NCI-H2196 treated with DMSO at 0.1 percent for 48 hours (cell line): ENCODE data around the gene DMRTC1.
"Not testable (repeated sequence)": the region's sequence is repeated elsewhere in the genome, so short reads cannot be mapped to it uniquely, and the experiment has no call there.

ENCODE experiments used
- DNase-seq: peaks from one replicate; lab custom pipeline; 2025; ENCODE audit not compliant: unreplicated experiment; lab: John Stamatoyannopoulos, UW

The DMRTC1 gene, protein sequence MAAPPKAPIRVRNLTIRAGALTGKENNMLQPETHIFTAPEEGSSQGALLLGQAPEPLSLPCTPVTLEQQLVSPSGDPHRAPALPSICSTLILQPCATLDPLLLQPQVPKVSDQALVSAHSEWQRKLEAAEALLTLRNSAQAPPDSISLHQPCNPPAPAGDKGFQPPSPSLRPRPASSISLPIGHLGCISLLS

GRCh38 chrX:72943819-72944169 is at the start of gene DMRTC1:
Gene DMRTC1 (minus strand): TSS chrX:72943837. CDS start chrX:72875694, 68,143 bp downstream.
- DNase-seq, result not testable (repeated sequence)

DNA sequence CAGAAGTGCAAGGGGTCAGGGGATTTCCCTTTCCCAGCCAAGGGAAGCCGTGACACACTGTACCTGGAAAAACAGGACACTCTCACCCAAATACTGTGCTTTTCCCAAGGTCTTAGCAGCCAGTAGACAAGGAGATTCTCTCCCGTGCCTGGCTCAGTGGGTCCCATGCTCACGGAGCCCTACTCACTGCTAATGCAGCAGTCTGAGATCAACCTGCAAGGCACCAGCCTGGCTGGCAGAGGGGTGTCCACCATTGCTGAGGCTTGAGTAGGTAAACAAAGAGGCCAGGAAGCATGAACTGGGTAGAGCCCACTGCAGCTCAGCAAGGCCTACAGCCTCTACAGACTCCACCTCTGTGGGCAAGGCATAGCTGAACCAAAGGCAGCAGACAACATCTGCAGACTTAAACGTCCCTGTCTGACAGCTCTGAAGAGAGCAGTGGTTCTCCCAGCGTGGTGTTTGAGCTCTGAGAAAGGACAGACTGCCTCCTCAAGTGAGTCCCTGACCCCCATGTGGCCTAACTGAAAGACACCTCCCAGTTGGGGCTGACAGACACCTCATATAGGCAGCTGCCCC is 37.3 kb upstream of the DMRTC1 start:
- not testable (repeated sequence) for DNase-seq

DNA sequence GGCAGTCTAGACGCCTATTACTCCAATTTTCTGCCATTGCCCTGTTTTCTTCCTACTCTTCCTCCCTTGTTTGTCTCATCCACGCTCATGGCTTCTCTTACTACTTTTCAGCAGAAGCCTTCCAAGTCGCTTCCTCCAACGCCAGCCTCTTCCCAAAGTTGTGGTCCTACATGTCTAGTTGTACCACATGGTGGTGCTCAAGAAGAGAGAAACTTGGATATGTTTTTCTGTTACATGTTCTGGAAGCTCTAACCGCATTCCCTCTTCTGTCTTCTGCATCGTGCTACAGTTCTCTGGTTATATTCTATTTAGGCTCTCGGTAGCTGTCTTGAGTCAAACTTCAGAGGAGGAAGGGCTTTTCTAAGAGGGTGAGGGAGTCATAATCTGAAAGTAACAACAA is 31.2 kb upstream of the DMRTC1 start:
- DNase-seq, result not testable (repeated sequence)

DNA sequence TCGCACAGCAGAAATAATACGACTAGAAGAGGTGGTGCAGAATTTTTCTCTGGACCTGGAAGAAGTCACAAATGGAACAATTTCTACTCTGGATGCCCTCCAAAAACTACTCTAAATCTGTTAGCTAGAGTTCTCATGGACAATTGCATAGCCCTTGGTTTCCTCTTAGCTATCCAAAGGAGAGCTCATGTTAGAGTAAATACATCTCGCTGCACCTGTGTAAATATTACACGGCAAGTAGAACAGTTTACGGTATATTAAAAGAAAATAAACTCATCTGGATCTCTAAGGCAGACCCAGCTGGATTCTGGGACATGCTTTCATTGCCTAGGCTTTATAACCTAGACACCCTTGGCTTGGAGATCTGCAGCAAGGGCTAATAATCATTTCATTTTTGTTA is 28.2 kb upstream of the DMRTC1 start:
- DNase-seq, result not testable (repeated sequence)

GRCh38 chrX:72959971-72960370 is 16.3 kb upstream of the DMRTC1 start:
- DNase-seq, result not testable (repeated sequence)

DNA sequence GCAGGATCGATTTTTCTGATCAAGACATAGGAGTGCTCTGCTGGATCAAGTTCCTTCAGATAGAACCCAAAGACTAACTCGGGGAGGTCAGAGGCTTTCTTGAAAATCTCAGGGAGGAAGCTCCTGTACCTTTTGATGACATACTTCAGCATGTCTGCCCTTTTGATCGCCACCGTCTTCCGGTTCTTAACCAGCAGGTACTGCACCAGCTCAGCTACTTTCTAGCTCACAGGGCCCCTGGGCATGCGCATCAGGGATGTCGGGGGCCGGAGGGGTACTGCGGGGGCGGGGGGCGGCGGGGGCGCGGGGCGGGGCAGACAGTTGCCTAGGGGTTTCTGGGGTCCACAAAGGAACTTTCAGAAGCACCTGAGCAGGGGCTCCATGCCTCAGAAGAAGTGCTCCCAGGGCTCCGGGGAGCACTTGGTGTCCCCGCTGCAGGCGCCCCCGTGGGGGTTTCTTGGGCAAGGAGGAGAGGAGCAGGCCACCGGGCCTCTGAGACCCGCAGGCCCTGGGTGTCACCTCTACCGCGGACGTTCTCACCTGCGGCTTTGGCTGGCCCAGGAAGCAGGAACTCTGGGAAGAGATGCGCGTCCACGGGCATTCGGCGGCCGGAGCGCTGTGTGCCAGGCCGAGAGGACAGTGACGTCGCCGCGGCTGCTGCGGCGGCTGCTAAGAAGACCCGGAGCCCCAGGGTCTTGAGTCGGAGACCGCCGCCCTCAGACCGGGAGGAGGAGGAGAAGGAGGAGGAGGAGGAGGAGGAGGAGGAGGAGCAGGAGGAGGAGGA is 410 bp downstream of the DMRTC1 start:
- not testable (repeated sequence) for DNase-seq

DNA sequence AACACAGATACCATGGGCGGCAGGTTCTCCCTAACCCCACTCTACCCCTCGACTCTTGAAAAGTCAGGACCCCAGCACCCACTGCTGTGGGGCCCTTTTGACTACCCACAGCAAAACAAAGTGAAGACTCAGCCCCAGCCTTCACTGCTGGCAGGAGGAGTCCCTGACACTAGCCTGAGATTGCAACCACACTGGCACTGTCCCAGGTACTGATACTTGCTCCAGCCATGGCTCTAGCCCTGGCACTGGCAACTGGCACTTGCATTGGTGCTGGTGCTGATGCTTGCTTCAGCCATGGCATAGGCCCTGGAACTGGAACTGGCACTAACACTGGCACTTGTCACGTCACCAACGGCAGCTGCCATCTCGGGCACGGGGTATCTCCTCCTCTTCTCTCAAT is 1.4 kb downstream of the DMRTC1 start:
- not testable (repeated sequence) for DNase-seq

- not testable (repeated sequence) for DNase-seq
These were observed 5.7 kb downstream of the DMRTC1 start, which contains the start of gene FAM236A for GRCh38 chrX:72937906-72938305. Gene FAM236A (plus strand): TSS chrX:72938206. CDS start chrX:72938263, 57 bp downstream.

DNA sequence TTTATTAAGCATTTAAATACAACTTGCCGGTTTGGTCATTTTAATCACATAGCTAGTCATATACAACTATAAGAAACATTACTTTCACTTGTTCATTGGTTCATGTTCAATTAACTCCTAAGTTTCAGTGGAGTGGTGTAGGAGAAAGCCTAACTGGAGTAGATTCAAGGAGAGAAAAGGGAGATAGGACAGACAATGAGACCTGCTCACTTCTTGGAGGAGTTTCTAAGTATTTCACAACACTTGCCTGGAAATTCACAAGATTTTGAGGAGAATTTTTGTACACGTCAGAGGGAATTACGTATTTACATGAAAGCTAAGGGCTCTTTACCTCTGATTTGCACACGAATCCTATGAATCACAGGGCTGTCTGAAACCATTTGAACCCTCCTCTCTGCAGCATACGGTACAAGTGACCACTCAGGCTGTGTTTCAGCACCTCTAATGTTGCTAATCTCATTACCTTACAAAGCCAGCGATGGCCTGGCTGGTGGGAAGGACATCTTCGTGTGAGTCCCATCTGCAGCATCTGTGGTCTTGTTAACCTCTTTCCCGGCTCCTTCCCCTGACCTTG is 6.7 kb downstream of the DMRTC1 start:
- DNase-seq, result not testable (repeated sequence)

DNA sequence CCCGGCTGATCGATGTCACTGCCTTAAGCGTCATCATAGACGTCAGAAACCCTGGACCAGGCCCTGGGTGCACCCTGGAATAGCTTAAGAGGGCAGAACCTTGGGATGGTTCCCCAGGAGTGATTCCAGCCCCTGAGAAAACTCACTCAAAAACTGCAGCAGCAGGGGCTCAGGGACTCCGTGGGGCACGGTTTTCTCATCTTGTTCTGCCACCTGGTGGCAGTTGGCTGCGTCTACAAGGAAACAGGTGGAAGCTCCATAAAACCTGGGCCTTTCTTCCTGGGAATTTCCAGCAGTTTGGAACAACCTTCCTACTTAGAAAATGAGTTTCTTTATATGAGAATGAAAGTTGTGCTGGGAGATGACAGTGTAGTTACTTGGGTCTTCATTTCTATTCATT is 7.2 kb downstream of the DMRTC1 start:
- DNase-seq, result not testable (repeated sequence)

DNA sequence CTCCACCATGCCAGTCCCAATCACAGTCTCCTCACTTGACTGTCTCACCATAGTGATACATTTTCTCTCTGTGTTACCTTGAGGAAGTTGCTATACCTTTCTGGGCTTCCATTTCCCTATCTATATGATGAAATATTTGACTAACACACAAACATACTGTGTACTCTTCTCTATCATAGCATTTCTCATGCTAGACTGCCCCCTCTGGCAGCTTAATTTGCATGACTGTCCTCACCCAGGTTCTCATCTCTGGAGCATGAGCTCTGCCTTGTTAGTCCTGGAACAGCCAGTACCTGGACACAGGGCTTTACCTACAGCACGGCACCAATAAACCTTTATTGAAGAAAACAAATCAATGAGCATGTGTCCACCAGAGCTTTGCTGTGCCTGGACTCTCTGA is 11.4 kb downstream of the DMRTC1 start:
- not testable (repeated sequence) for DNase-seq

DNA sequence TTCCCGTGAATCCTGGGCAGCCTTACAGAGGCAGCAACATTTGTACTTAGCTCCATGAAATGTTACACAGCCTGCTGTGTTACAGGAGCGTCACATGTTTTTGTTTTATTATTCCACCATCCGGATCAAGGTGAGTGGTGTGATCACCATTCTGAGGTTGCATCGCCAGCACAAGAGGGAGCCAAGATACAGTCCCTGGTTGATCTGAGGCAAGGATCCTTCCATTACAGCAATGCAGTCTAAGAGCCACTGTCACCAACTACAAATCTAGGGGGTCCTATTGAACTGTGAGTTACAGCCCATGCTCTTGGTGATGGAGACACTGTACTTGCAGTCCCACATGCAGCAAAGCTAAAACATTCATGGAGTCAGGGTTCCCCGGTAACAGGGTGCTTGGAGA is 27.5 kb downstream of the DMRTC1 start:
- DNase-seq, result not testable (repeated sequence)

DNA sequence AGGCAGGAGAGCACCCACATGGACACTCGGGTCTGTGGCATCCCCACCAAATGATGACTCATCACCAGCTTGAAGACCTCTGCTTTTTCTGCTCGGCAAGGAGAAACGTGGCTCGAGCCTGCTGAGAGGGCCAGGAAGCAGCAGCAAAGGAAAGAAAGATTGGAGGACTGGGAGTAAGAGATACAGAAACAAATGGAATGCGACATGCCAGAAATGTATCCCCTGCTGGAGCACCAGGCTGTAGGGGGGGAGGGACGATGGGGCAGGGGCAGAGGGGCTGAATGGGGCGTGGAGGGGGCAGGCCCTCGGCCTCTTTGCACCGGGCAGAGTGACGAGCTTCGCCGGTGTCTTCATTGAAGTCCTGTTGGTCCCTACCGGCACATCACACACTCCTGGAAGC is 31.3 kb downstream of the DMRTC1 start, which contains the start of gene FAM236C:
FAM236C (plus strand) TSS at position 301 of the 400 bp plus-strand sequence. CDS start 100 bp downstream, outside the sequence.
- not testable (repeated sequence) for DNase-seq

GRCh38 chrX:72889740-72890139 is 53.9 kb downstream of the DMRTC1 start:
- not testable (repeated sequence) for DNase-seq

GRCh38 chrX:72882898-72883297 is 60.7 kb downstream of the DMRTC1 start:
- DNase-seq, result not testable (repeated sequence)

DNA sequence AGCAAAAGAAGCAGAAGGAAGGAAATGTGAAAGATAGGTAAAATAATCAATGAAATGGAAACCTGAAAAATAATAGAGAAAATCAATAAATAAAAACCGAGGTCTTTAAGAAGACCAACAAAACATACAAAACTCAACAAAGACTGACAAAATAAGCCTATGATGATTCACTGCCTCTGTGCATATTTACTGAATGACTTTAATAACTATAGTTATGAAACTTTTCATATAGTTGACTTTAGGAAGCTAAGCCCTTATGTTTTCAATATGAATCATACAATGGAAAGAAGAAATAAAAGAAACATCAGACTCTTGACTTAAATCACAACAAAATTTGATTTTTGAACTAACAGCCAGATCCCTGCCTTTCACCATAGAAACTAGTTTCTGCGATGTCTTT is 106.1 kb downstream of the DMRTC1 start:
- DNase-seq, result not testable (repeated sequence)

- DNase-seq, result not testable (repeated sequence)
These were observed 112.9 kb downstream of the DMRTC1 start for GRCh38 chrX:72830701-72831100.
